IPS-18a (cell line): ENCODE results near the gene PNISR.

Experiments
- H3K27ac ChIP-seq: one replicate; pipeline ENCODE4 v1.5.1; 2013; ENCODE audit warnings: low read length
- H3K27me3 ChIP-seq: one replicate; pipeline ENCODE4 v1.6.1; 2013; ENCODE audit warnings: mild to moderate bottlenecking, low read length; ENCODE audit not compliant: control insufficient read depth, insufficient read depth
- H3K36me3 ChIP-seq: one replicate; pipeline ENCODE4 v1.6.1; 2013; ENCODE audit warnings: low read depth, low read length; ENCODE audit not compliant: control insufficient read depth
- H3K4me1 ChIP-seq: one replicate; pipeline ENCODE4 v1.6.1; 2013; ENCODE audit warnings: low read depth, low read length; ENCODE audit not compliant: control insufficient read depth
- H3K4me3 ChIP-seq: one replicate; pipeline ENCODE4 v1.5.1; 2013; ENCODE audit warnings: low read length
- H3K9ac ChIP-seq: one replicate; pipeline ENCODE4 v1.6.1; 2013; ENCODE audit warnings: mild to moderate bottlenecking, low read length, moderate library complexity
- H3K9me3 ChIP-seq: one replicate; pipeline ENCODE4 v1.6.1; 2013; ENCODE audit warnings: low read depth, low read length; ENCODE audit not compliant: control insufficient read depth

PNISR gene

DNA sequence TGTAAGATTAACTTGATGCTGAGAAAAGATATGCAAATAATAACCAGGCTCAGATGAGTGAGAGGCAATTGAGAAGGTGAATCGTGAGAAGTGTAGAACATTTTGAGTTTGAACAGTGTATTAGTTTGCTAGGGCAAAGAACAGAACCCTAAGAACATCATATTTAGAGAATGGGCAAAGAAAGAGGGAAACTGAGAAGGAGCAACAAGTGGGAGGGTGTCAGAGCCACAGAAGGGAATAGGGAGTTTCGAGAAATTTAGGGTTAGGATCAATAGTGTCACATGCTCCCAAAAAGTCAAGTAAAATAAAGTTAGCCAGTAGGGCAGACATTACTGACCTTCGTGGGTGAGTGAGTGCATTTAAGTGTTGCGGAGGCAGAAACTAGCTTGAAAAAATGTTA is 70.1 kb downstream of the PNISR start:
- H3K27ac ChIP-seq, result no peak overlapping the region
- peaks cover 10% of the 10 kb centered on the region for H3K27me3 ChIP-seq
- H3K4me3 ChIP-seq, result no peak overlapping the region
- H3K36me3 ChIP-seq, result no peaks in the 10 kb centered on the region
- peaks cover 6% of the 10 kb centered on the region for H3K4me1 ChIP-seq
- no peak overlapping the region for H3K9ac ChIP-seq
- H3K9me3 ChIP-seq, result no peaks in the 10 kb centered on the region

DNA sequence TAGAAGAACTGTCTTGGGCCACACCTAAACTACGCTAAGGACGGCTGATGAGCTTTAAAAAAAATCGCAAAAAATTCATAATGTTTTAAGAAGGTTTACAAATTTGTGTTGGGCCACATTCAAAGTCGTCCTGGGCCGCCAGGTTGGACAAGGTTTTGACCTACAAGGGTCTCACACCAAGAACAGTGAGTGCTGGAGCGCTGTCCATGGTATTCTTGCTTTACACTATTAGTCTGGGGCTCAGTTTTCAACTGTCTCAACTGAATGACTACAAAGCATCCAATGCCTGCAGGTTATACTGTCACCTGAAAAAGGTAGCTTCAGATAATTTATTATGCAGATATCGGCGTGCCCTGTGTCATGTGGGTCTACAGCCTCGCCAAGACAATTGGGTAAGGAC is 72.0 kb downstream of the PNISR start:
- peaks cover 10% of the 10 kb centered on the region for H3K27me3 ChIP-seq
- H3K36me3 ChIP-seq, result no peaks in the 10 kb centered on the region
- peaks cover 13% of the 10 kb centered on the region for H3K4me1 ChIP-seq
- H3K27ac ChIP-seq, result no peak overlapping the region
- no peaks in the 10 kb centered on the region for H3K9me3 ChIP-seq
- no peak overlapping the region for H3K4me3 ChIP-seq
- H3K9ac ChIP-seq, result no peak overlapping the region

DNA sequence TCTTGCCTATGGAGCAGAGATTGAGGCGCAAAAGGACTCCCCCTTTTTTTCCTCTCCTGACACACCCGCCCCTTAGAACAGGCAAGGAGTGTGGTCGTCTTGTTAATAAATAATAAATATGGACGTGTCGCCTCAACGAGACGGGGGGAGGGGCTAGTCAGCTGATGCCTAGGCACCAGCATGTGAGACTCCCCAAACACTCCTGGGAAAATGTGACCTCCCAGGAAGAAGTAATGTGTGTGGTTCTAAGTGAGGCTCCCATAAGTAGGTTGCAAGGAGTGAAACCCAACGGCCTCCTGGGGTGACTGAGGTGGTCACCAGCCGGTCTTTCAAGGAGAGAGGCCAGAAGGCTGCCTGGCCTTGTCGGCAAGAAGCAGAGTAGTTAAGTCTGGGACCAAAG is 74.5 kb downstream of the PNISR start:
- H3K9me3 ChIP-seq, result no peaks in the 10 kb centered on the region
- H3K4me1 ChIP-seq, result peaks cover 19% of the 10 kb centered on the region
- peaks cover 10% of the 10 kb centered on the region for H3K27me3 ChIP-seq
- no peaks in the 10 kb centered on the region for H3K36me3 ChIP-seq
- H3K27ac ChIP-seq, result no peak overlapping the region
- peak overlapping the region; percentile 85 for H3K9ac ChIP-seq
- H3K4me3 ChIP-seq, result peak overlapping the region; percentile 82

DNA sequence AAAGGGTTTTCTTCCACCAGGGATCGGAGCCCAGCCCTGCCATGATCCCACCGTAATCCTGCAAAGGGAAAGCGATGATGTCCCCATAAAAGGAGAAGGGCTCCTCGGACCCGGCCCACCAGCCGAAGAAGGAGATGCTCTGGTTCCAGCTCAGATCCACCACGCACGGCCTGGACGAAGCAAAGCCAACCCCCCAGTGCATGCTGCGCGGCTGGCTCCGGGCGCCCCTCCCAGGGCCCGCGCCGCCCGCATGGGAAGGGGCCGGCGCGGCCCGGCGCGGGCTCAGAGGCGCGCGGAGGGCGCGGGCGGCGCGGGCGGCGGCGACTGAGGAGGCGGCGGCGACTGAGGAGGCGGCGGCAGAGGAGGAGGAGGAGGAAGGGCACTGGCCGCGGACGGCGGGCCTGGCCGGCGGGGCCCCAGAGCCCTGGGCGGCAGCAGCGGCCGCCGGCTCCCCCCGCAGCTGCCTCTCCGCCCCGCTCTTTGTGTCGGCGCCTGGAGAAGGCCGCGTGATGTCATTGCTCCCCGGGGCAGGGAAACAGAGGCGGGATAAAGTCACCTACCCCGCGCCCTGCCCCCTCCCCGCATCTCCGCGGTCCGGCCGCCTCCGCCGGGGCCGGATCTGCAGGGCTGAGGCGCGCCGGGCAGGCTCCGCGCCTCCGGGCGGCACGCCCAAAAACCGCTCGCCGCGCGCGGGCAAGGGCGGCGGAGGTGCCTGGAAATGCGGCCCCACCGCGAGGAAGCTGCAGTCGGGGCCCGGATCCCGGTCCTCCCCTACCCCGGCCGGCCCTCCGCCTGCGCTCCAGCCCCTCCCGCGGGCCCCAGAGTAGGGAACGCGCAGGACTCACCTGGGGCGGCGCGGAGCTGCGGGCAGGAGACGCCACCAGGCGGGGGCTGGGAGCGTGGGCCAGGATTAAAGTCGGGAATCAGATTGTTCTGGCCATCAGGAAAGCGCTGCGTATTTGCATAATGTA is 75.7 kb downstream of the PNISR start, which contains the start of gene FAXC:
FAXC (minus strand) TSS at position 504 of the 971 bp plus-strand sequence; CDS start at position 202, 302 bp downstream.
- H3K27ac ChIP-seq, result no peak within 1 kb of the TSS
- peak within 1 kb of the TSS; percentile 85 for H3K9ac ChIP-seq
- H3K27me3 ChIP-seq, result peaks cover 10% of the 10 kb centered on the region
- no peaks in the 10 kb centered on the region for H3K36me3 ChIP-seq
- H3K4me1 ChIP-seq, result peaks cover 21% of the 10 kb centered on the region
- peak within 1 kb of the TSS; percentile 82 for H3K4me3 ChIP-seq
- no peaks in the 10 kb centered on the region for H3K9me3 ChIP-seq

DNA sequence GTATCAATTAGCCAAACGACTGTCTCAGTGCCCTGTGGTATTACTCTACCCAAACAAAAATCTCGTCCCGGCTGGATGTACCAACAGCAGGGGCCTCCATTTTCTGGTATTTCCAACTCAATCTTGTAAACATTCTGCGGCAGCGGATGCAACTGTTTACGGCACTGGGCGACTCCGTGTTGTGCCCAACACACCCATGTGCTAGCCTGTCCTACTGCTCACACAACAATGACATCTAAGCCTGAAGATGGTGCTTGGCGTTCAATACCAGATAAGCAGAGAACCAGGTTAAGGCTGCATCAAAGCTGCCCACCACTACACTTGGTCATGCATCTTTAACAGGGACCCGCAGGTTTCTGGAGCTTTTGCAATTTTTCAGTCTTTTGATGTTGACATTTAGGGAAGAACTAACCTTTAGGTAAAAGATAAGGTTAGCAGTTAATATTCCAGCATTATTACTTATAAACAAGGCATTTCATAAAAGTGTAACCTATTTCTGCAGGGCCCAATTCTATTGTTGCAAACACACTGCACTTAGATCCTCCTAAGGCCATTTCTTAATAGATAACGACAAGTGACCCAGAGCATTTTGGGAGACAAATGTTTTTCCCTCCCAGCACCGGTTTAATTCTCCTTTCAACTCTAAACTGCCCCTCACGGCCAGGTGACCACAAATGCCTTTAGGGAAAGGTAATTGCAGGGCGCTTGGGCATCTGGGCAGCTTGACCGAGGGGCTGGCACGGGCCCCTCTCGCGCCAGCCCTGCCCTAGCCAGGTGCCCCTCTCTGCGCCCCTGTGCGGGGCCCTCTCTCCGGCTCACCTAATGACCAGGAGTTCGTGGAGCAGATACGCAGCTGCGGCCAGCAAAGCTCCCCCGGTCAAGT is 76.6 kb downstream of the PNISR start:
- Histone ChIP-seq H3K27me3 (peaks cover 10% of the 10 kb centered on the region), H3K4me1 (peaks cover 27% of the 10 kb centered on the region), H3K36me3 (no peaks in the 10 kb centered on the region), H3K27ac (no peak overlapping the region), H3K4me3 (peak overlapping the region; percentile 82), H3K9ac (peak overlapping the region; percentile 85), H3K9me3 (no peaks in the 10 kb centered on the region)
